Measurements from ENCODE around the gene RHBDF2.
A peak's percentile ranks its signal among the peaks of the same experiment; 100 is the strongest.

RHBDF2 gene

GRCh38 chr17:76502341-76503211 lies 1.4 kb upstream of the RHBDF2 start:
- no peak for DNase-seq (ENCODE audit: low read depth in 2 of 3, low spot score in 2 of 3)

- no peak for DNase-seq (ENCODE audit: low read depth in 2 of 3, low spot score in 2 of 3)
Measured at GRCh38 chr17:76501827-76502307, 644 bp upstream of the RHBDF2 start.

GRCh38 chr17:76500747-76501017 lies 541 bp downstream of the RHBDF2 start:
- DNase-seq (ENCODE audit: low read depth in 2 of 3, low spot score in 2 of 3), result no peak

GRCh38 chr17:76500074-76500746 lies 1.0 kb downstream of the RHBDF2 start:
- no peak for DNase-seq (ENCODE audit: low read depth in 2 of 3, low spot score in 2 of 3)

GRCh38 chr17:76499267-76499667 lies 2.0 kb downstream of the RHBDF2 start:
- DNase-seq (ENCODE audit: low read depth in 2 of 3, low spot score in 2 of 3), result no peak

GRCh38 chr17:76498876-76499251 lies 2.4 kb downstream of the RHBDF2 start:
- no peak for DNase-seq (ENCODE audit: low read depth in 2 of 3, low spot score in 2 of 3)

- DNase-seq (ENCODE audit: low read depth in 2 of 3, low spot score in 2 of 3), result no peak
Measured at GRCh38 chr17:76497979-76498875, 3.0 kb downstream of the RHBDF2 start.

GRCh38 chr17:76497699-76497978 lies 3.6 kb downstream of the RHBDF2 start:
- no peak for DNase-seq (ENCODE audit: low read depth in 2 of 3, low spot score in 2 of 3)

- DNase-seq (ENCODE audit: low read depth in 2 of 3, low spot score in 2 of 3), result no peak
Measured at GRCh38 chr17:76496464-76496863, 4.8 kb downstream of the RHBDF2 start.

GRCh38 chr17:76495663-76496400 lies 5.4 kb downstream of the RHBDF2 start:
- DNase-seq (ENCODE audit: low read depth in 2 of 3, low spot score in 2 of 3), result no peak

GRCh38 chr17:76493505-76494167 lies 7.6 kb downstream of the RHBDF2 start:
- no peak for DNase-seq (ENCODE audit: low read depth in 2 of 3, low spot score in 2 of 3)

- DNase-seq (ENCODE audit: low read depth in 2 of 3, low spot score in 2 of 3), result peak in 1 of 3 experiments; percentile 42
Measured at GRCh38 chr17:76492989-76493501, 8.2 kb downstream of the RHBDF2 start.

GRCh38 chr17:76492123-76492988 lies 8.9 kb downstream of the RHBDF2 start:
- DNase-seq (ENCODE audit: low read depth in 2 of 3, low spot score in 2 of 3), result no peak

- no peak for DNase-seq (ENCODE audit: low read depth in 2 of 3, low spot score in 2 of 3)
Measured at GRCh38 chr17:76491271-76492122, 9.7 kb downstream of the RHBDF2 start.

GRCh38 chr17:76490112-76490710 lies 11.0 kb downstream of the RHBDF2 start:
- no peak for DNase-seq (ENCODE audit: low read depth in 2 of 3, low spot score in 2 of 3)

GRCh38 chr17:76487451-76488192 lies 13.6 kb downstream of the RHBDF2 start:
- DNase-seq (ENCODE audit: low read depth in 2 of 3, low spot score in 2 of 3), result no peak

- DNase-seq (ENCODE audit: low read depth in 2 of 3, low spot score in 2 of 3), result no peak
Measured at GRCh38 chr17:76485569-76485968, 15.7 kb downstream of the RHBDF2 start.
